Muscle of arm (tissue), 12 donors: ENCODE measurements around the gene KCNH1. TPM values are rescaled to one million over a fixed set of nuclear protein-coding genes. Genes with fewer than 3 reads are reported as not detected.
"Not testable (repeated sequence)": the region's sequence is repeated elsewhere in the genome, so short reads cannot be mapped to it uniquely, and the experiment has no call there.

Experiments
- DNase-seq: peaks from one replicate; pipeline ENCODE4 v3.0.0-alpha.2; 2013
- polyA plus RNA-seq, 12 donors: library from polyadenylated mRNA; unstranded; fragments of 120-200 nt; gene quantifications; one replicate each; pipeline ENCODE4 v1.2.1, GENCODE V29; 2013; ENCODE audit not compliant: insufficient read length in 12 of 12

KCNH1 gene
- polyA plus RNA-seq, 12 donors, result 0.19 to 0.63 (median 0.35) TPM; not detected in 2

GRCh38 chr1:211111351-211111750 lies 22.6 kb downstream of the KCNH1 start:
- DNase-seq, result no peak

- no peak for DNase-seq
These were observed 32.5 kb downstream of the KCNH1 start for GRCh38 chr1:211101481-211101880.

- DNase-seq, result no peak
These were observed 34.6 kb downstream of the KCNH1 start for GRCh38 chr1:211099393-211099792.

- DNase-seq, result no peak
These were observed 38.6 kb downstream of the KCNH1 start for GRCh38 chr1:211095381-211095780.

- DNase-seq, result no peak
These were observed 41.0 kb downstream of the KCNH1 start for GRCh38 chr1:211092955-211093354.

GRCh38 chr1:211091867-211092266 lies 42.1 kb downstream of the KCNH1 start:
- no peak for DNase-seq

- DNase-seq, result no peak
These were observed 44.4 kb downstream of the KCNH1 start for GRCh38 chr1:211089536-211089935.

- no peak for DNase-seq
These were observed 45.8 kb downstream of the KCNH1 start for GRCh38 chr1:211088156-211088555.

- DNase-seq, result no peak
These were observed 51.1 kb downstream of the KCNH1 start for GRCh38 chr1:211082824-211083223.

- DNase-seq, result not testable (repeated sequence)
These were observed 52.5 kb downstream of the KCNH1 start for GRCh38 chr1:211081447-211081846.

GRCh38 chr1:211068976-211069375 lies 65.0 kb downstream of the KCNH1 start:
- DNase-seq, result no peak

GRCh38 chr1:211066781-211067384 lies 67.1 kb downstream of the KCNH1 start:
- DNase-seq, result no peak

GRCh38 chr1:211041838-211042237 lies 92.1 kb downstream of the KCNH1 start:
- not testable (repeated sequence) for DNase-seq

- DNase-seq, result no peak
These were observed 96.9 kb downstream of the KCNH1 start for GRCh38 chr1:211037095-211037494.

- no peak for DNase-seq
These were observed 97.4 kb downstream of the KCNH1 start for GRCh38 chr1:211036381-211037060.

GRCh38 chr1:211035821-211036380 lies 98.0 kb downstream of the KCNH1 start:
- DNase-seq, result no peak

GRCh38 chr1:211033921-211034525 lies 99.9 kb downstream of the KCNH1 start:
- DNase-seq, result no peak

GRCh38 chr1:211024901-211025300 lies 109.0 kb downstream of the KCNH1 start:
- DNase-seq, result no peak

- DNase-seq, result no peak
These were observed 114.7 kb downstream of the KCNH1 start for GRCh38 chr1:211019266-211019665.

GRCh38 chr1:211018690-211019089 lies 115.3 kb downstream of the KCNH1 start:
- DNase-seq, result no peak

- DNase-seq, result no peak
These were observed 116.8 kb downstream of the KCNH1 start for GRCh38 chr1:211017075-211017718.

GRCh38 chr1:211014275-211014674 lies 119.7 kb downstream of the KCNH1 start:
- no peak for DNase-seq
